ENCODE measurements around the gene ZNF536.

GRCh38 chr19:30357580-30357954 lies 14.6 kb upstream of the ZNF536 start:
- TF ChIP-seq CTCF (conservative IDR thresholded peaks at IDR 0.05): no peak
- TF ChIP-seq EZH2 (IDR thresholded peaks at IDR 0.05; ENCODE audit: low read depth): no peak
